Measurements from ENCODE around the gene MAST2.

DNA sequence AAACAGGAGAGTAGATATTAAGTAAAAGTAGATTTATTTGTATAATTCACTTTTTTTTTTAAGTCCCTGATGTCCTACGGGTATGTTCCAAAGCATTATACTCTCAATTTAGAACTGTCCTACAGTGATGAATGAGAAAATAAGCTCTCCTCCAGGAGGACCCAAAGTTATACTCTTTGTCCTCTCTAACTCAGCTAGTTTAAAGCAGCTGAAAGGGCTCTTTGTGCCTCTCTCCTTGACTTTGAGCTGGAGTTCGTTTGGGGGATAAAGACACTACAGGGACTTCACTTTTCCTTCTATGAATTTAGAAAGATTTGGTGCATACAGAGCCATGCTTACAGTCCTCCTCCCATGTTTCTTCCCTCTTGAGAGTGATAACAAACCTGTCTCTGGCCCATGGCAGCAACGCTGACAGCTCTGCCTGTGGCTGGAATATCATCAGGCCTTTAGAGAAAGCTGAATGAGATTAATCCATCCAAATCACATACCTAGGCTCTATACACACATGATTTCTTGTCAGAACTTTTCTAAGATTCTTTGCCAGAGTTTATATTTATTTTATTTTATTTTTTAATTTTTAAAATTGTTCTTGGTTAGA, 194.7 kb downstream of the MAST2 start:
- no peak for TF ChIP-seq CTCF (IDR thresholded peaks at IDR 0.05)
- no peak for TF ChIP-seq EP300 (IDR thresholded peaks at IDR 0.05)

All from esophagus muscularis mucosa (tissue), 3 donors.